ENCODE data around the gene SNAPC4. TPM values are rescaled to one million over a fixed set of nuclear protein-coding genes. Genes with fewer than 3 reads are reported as not detected.

SNAPC4 gene
- total RNA-seq, 1 donor from 2014 or later: 3.2 TPM

GRCh38 chr9:136363106-136363948 is 36.6 kb downstream of the SNAPC4 start, which contains the start of gene DNLZ:
Gene DNLZ (minus strand): TSS chr9:136363744. CDS start chr9:136363714, 30 bp downstream.
- Histone ChIP-seq H3K4me1 (peaks cover 39% of the 10 kb centered on the region), H3K27me3 (no peaks in the 10 kb centered on the region), H3K9me3 (no peaks in the 10 kb centered on the region), H3K27ac (peak within 1 kb of the TSS; percentile 82), H3K36me3 (no peaks in the 10 kb centered on the region), H3K4me3 (peak within 1 kb of the TSS; percentile 75 to 99)
- peak in 1 of 2 donors; percentile 96 for DNase-seq (ENCODE audit: extremely low spot score in 2 of 2)
- intact Hi-C loops (cut with DNase I): loop anchor here (10.0 kb wide), 1 partner anchor 49 kb away; no protein-coding TSS in a partner anchor
- TF ChIP-seq POLR2AphosphoS5 (IDR thresholded peaks at IDR 0.05; ENCODE audit: insufficient read depth in 1 of 2, low read depth in 1 of 2): peak in 1 of 2 donors; percentile 85
- peak; percentile 94 to 99 (median 97) for TF ChIP-seq CTCF (IDR thresholded peaks at IDR 0.05)
- TF ChIP-seq POLR2A (IDR thresholded peaks at IDR 0.05): peak in 1 of 2 donors; percentile 45

DNA sequence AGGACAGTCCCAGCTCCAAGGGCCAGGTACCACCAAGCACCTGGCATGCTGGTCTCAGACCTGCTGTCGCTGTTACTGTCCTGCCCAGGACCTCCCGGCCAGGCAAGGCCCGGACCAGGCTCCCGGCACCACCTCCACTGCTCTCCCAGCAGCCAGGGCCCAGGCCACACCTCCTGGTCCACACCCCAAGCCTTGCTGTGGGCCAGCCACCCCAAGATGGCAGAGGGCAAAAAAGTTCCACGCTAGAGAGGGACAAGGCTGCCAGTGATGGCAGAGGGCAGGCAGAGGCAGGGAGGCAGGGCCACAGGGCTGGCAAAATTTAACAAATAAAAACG is 37.6 kb downstream of the SNAPC4 start:
- no peaks in the 10 kb centered on the region for H3K36me3 ChIP-seq
- peaks cover 39% of the 10 kb centered on the region for H3K4me1 ChIP-seq
- TF ChIP-seq CTCF (IDR thresholded peaks at IDR 0.05) (no peak), POLR2A (IDR thresholded peaks at IDR 0.05) (no peak), POLR2AphosphoS5 (IDR thresholded peaks at IDR 0.05; ENCODE audit: insufficient read depth in 1 of 2, low read depth in 1 of 2) (no peak)
- no peak for DNase-seq (ENCODE audit: extremely low spot score in 2 of 2)
- intact Hi-C loops (cut with DNase I): loop anchor here (10.0 kb wide), 1 partner anchor 48 kb away; no protein-coding TSS in a partner anchor
- H3K27ac ChIP-seq: peak overlapping the region; percentile 82
- H3K4me3 ChIP-seq: peak overlapping the region in 1 of 2 donors; percentile 75
- H3K27me3 ChIP-seq: no peaks in the 10 kb centered on the region
- H3K9me3 ChIP-seq: no peaks in the 10 kb centered on the region

GRCh38 chr9:136361754-136362449 is 38.1 kb downstream of the SNAPC4 start:
- H3K27me3 ChIP-seq: no peaks in the 10 kb centered on the region
- intact Hi-C loops (cut with DNase I): loop anchor here (10.0 kb wide), 1 partner anchor 47 kb away; no protein-coding TSS in a partner anchor
- H3K9me3 ChIP-seq: no peaks in the 10 kb centered on the region
- peak overlapping the region; percentile 82 for H3K27ac ChIP-seq
- H3K4me1 ChIP-seq: peaks cover 39% of the 10 kb centered on the region
- H3K36me3 ChIP-seq: no peaks in the 10 kb centered on the region
- no peak for TF ChIP-seq CTCF (IDR thresholded peaks at IDR 0.05)
- DNase-seq (ENCODE audit: extremely low spot score in 2 of 2): no peak
- no peak overlapping the region for H3K4me3 ChIP-seq

DNA sequence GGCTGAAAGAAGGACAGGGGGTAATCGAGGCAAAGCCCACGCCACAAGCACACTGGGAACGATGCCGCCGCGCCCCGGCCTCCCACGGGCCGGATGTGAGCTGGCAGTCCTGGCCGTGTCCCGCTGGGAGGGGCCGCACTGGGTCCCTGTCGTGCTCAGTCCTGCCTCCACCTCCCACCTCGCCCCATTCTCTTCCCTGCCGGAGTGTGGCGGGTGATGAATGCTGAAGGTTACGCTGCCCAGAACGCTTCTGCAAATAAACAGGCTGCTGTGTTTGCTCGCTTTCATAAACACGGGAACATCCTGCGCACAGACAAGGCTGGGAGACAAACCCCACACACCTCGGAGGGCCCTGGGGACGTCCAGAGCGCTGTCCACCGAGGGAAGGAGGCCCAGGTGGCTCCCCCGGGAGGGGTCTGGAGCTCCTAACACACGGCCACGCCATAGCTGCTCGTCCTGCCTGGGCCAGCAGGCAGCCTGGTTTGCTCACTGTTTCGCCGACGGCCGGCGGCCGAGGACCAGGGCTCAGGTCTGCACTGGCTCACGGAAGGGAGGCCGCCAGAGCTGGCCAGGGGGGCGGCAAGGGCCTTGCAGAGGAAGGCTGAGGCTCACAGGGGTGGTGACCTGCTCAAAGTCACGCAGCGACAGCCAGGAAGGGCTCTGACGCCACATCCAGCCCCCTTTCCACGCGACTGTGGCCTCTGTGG is 38.8 kb downstream of the SNAPC4 start:
- DNase-seq (ENCODE audit: extremely low spot score in 2 of 2): no peak
- intact Hi-C loops (cut with DNase I): loop anchor here (10.0 kb wide), 1 partner anchor 46 kb away; no protein-coding TSS in a partner anchor

More for the DNA sequence above, 38.8 kb downstream of the SNAPC4 start:
- Histone ChIP-seq H3K27me3 (no peaks in the 10 kb centered on the region), H3K9me3 (no peaks in the 10 kb centered on the region), H3K36me3 (no peaks in the 10 kb centered on the region), H3K4me1 (peaks cover 39% of the 10 kb centered on the region), H3K4me3 (peak overlapping the region in 1 of 2 donors; percentile 3), H3K27ac (peak overlapping the region; percentile 82)
- TF ChIP-seq POLR2AphosphoS5 (IDR thresholded peaks at IDR 0.05; ENCODE audit: insufficient read depth in 1 of 2, low read depth in 1 of 2) (peak in 1 of 2 donors; percentile 10), POLR2A (IDR thresholded peaks at IDR 0.05) (no peak)

Measured in vagina (tissue), 2 donors.